Stimulated activated memory B cell treated with anti-CD40 and anti-IgM and Interleukin-4, amounts not matched to agents 10 μg/mL and 1 μg/mL and 100 μg/mL, for 72 hours (primary cell): Measurements from ENCODE around the gene SPEN.

Source experiments
- ATAC-seq: fragments of 150-1000 bp; cut with Tn5 transposase; 2 replicates; pipeline ENCODE4 v1.10.0; 2021
- H3K27ac Mint-ChIP-seq: one replicate; pipeline ENCODE4 v1.8.0; 2022; ENCODE audit warnings: mild to moderate bottlenecking, mixed read lengths
- H3K27me3 Mint-ChIP-seq: one replicate; pipeline ENCODE4 v1.8.0; 2022; ENCODE audit warnings: mixed read lengths
- H3K36me3 Mint-ChIP-seq: one replicate; pipeline ENCODE4 v1.8.0; 2022; ENCODE audit warnings: mixed read lengths
- H3K4me1 Mint-ChIP-seq: one replicate; pipeline ENCODE4 v1.8.0; 2022; ENCODE audit warnings: mixed read lengths
- H3K4me3 Mint-ChIP-seq: one replicate; pipeline ENCODE4 v1.8.0; 2022; ENCODE audit warnings: mild to moderate bottlenecking, moderate library complexity, mixed read lengths
- H3K9me3 Mint-ChIP-seq: one replicate; pipeline ENCODE4 v1.8.0; 2022; ENCODE audit warnings: mixed read lengths

The SPEN gene

GRCh38 chr1:15863156-15863901, 15.8 kb downstream of the SPEN start:
- Mint-ChIP-seq H3K36me3 (peaks cover 2% of the 10 kb centered on the region), H3K4me3 (no peak overlapping the region), H3K4me1 (peaks cover 58% of the 10 kb centered on the region)

GRCh38 chr1:15866721-15867201, 19.3 kb downstream of the SPEN start:
- Mint-ChIP-seq H3K9me3 (no peaks in the 10 kb centered on the region), H3K4me1 (peaks cover 59% of the 10 kb centered on the region), H3K4me3 (no peak overlapping the region), H3K27me3 (no peaks in the 10 kb centered on the region), H3K27ac (no peak overlapping the region), H3K36me3 (peaks cover 6% of the 10 kb centered on the region)
- ATAC-seq = no peak

More at GRCh38 chr1:15863156-15863901, 15.8 kb downstream of the SPEN start:
- no peak for ATAC-seq
- no peak overlapping the region for H3K27ac Mint-ChIP-seq
- no peaks in the 10 kb centered on the region for H3K9me3 Mint-ChIP-seq
- no peaks in the 10 kb centered on the region for H3K27me3 Mint-ChIP-seq

- H3K4me3 Mint-ChIP-seq = no peak overlapping the region
- peaks cover 6% of the 10 kb centered on the region for H3K36me3 Mint-ChIP-seq
- no peaks in the 10 kb centered on the region for H3K27me3 Mint-ChIP-seq
- no peak for ATAC-seq
- H3K27ac Mint-ChIP-seq = no peak overlapping the region
- H3K9me3 Mint-ChIP-seq = no peaks in the 10 kb centered on the region
- H3K4me1 Mint-ChIP-seq = peaks cover 65% of the 10 kb centered on the region
These were observed 19.8 kb downstream of the SPEN start for GRCh38 chr1:15867288-15867687.

GRCh38 chr1:15869413-15869812, 21.9 kb downstream of the SPEN start:
- no peaks in the 10 kb centered on the region for H3K9me3 Mint-ChIP-seq
- peak overlapping the region; percentile 31 for H3K27ac Mint-ChIP-seq
- H3K4me3 Mint-ChIP-seq = no peak overlapping the region
- peaks cover 18% of the 10 kb centered on the region for H3K36me3 Mint-ChIP-seq
- H3K4me1 Mint-ChIP-seq = peaks cover 72% of the 10 kb centered on the region
- no peaks in the 10 kb centered on the region for H3K27me3 Mint-ChIP-seq
- ATAC-seq = no peak

GRCh38 chr1:15870421-15870820, 22.9 kb downstream of the SPEN start:
- no peaks in the 10 kb centered on the region for H3K27me3 Mint-ChIP-seq
- H3K4me3 Mint-ChIP-seq = no peak overlapping the region
- no peaks in the 10 kb centered on the region for H3K9me3 Mint-ChIP-seq
- H3K27ac Mint-ChIP-seq = no peak overlapping the region
- H3K4me1 Mint-ChIP-seq = peaks cover 75% of the 10 kb centered on the region
- ATAC-seq = no peak
- H3K36me3 Mint-ChIP-seq = peaks cover 18% of the 10 kb centered on the region

- Mint-ChIP-seq H3K27ac (no peak overlapping the region), H3K36me3 (peaks cover 29% of the 10 kb centered on the region), H3K4me1 (peaks cover 59% of the 10 kb centered on the region), H3K4me3 (no peak overlapping the region), H3K9me3 (no peaks in the 10 kb centered on the region), H3K27me3 (no peaks in the 10 kb centered on the region)
- no peak for ATAC-seq
These were observed 27.0 kb downstream of the SPEN start for GRCh38 chr1:15874471-15874870.

GRCh38 chr1:15876357-15877055, 29.0 kb downstream of the SPEN start:
- H3K9me3 Mint-ChIP-seq = no peaks in the 10 kb centered on the region
- H3K27ac Mint-ChIP-seq = no peak overlapping the region
- no peaks in the 10 kb centered on the region for H3K27me3 Mint-ChIP-seq
- no peak overlapping the region for H3K4me3 Mint-ChIP-seq
- peaks cover 25% of the 10 kb centered on the region for H3K36me3 Mint-ChIP-seq
- no peak for ATAC-seq
- H3K4me1 Mint-ChIP-seq = peaks cover 54% of the 10 kb centered on the region

- H3K9me3 Mint-ChIP-seq = no peaks in the 10 kb centered on the region
- H3K4me3 Mint-ChIP-seq = no peak overlapping the region
- peaks cover 71% of the 10 kb centered on the region for H3K4me1 Mint-ChIP-seq
- H3K27ac Mint-ChIP-seq = peak overlapping the region; percentile 88
- H3K36me3 Mint-ChIP-seq = peaks cover 6% of the 10 kb centered on the region
- no peak for ATAC-seq
- no peaks in the 10 kb centered on the region for H3K27me3 Mint-ChIP-seq
These were observed 34.5 kb downstream of the SPEN start for GRCh38 chr1:15881961-15882360.

- Mint-ChIP-seq H3K27ac (peak overlapping the region; percentile 88), H3K9me3 (no peaks in the 10 kb centered on the region), H3K4me1 (peaks cover 73% of the 10 kb centered on the region), H3K4me3 (peak overlapping the region; percentile 31), H3K36me3 (peaks cover 6% of the 10 kb centered on the region), H3K27me3 (no peaks in the 10 kb centered on the region)
- peak; percentile 90 for ATAC-seq
These were observed 35.2 kb downstream of the SPEN start for GRCh38 chr1:15882665-15883064.

- Mint-ChIP-seq H3K27ac (peak overlapping the region; percentile 88), H3K27me3 (no peaks in the 10 kb centered on the region), H3K4me3 (peak overlapping the region; percentile 53), H3K9me3 (no peaks in the 10 kb centered on the region), H3K36me3 (peaks cover 6% of the 10 kb centered on the region), H3K4me1 (peaks cover 73% of the 10 kb centered on the region)
- peak; percentile 7 for ATAC-seq
These were observed 35.8 kb downstream of the SPEN start for GRCh38 chr1:15883326-15883725.

- H3K36me3 Mint-ChIP-seq = peaks cover under 1% of the 10 kb centered on the region
These were observed 37.0 kb downstream of the SPEN start for GRCh38 chr1:15884477-15884876.

GRCh38 chr1:15885269-15885668, 37.8 kb downstream of the SPEN start:
- no peak for ATAC-seq
- Mint-ChIP-seq H3K27ac (peak overlapping the region; percentile 88), H3K27me3 (no peaks in the 10 kb centered on the region), H3K4me1 (peaks cover 62% of the 10 kb centered on the region), H3K36me3 (no peaks in the 10 kb centered on the region), H3K4me3 (peak overlapping the region; percentile 67), H3K9me3 (no peaks in the 10 kb centered on the region)

More at GRCh38 chr1:15884477-15884876, 37.0 kb downstream of the SPEN start:
- ATAC-seq = no peak
- peak overlapping the region; percentile 88 for H3K27ac Mint-ChIP-seq
- H3K27me3 Mint-ChIP-seq = no peaks in the 10 kb centered on the region
- H3K4me1 Mint-ChIP-seq = peaks cover 68% of the 10 kb centered on the region
- no peaks in the 10 kb centered on the region for H3K9me3 Mint-ChIP-seq
- H3K4me3 Mint-ChIP-seq = no peak overlapping the region

- H3K27ac Mint-ChIP-seq = peak overlapping the region; percentile 88
- peak; percentile 72 for ATAC-seq
- H3K4me1 Mint-ChIP-seq = peaks cover 66% of the 10 kb centered on the region
- no peaks in the 10 kb centered on the region for H3K9me3 Mint-ChIP-seq
- H3K4me3 Mint-ChIP-seq = peak overlapping the region; percentile 67
- peaks cover 7% of the 10 kb centered on the region for H3K36me3 Mint-ChIP-seq
- H3K27me3 Mint-ChIP-seq = no peaks in the 10 kb centered on the region
These were observed 38.4 kb downstream of the SPEN start for GRCh38 chr1:15885701-15886610.

- H3K4me1 Mint-ChIP-seq = peaks cover 60% of the 10 kb centered on the region
- ATAC-seq = no peak
- H3K27me3 Mint-ChIP-seq = no peaks in the 10 kb centered on the region
- H3K9me3 Mint-ChIP-seq = no peaks in the 10 kb centered on the region
- H3K27ac Mint-ChIP-seq = peak overlapping the region; percentile 88
- H3K4me3 Mint-ChIP-seq = peak overlapping the region; percentile 67
- peaks cover 7% of the 10 kb centered on the region for H3K36me3 Mint-ChIP-seq
These were observed 39.2 kb downstream of the SPEN start for GRCh38 chr1:15886611-15887167.
